Aorta (tissue), 5 donors: ENCODE results near the gene PRRT1B. TPM values are rescaled to one million over a fixed set of nuclear protein-coding genes. Genes with fewer than 3 reads are reported as not detected.
"Not testable (repeated sequence)": the region's sequence is repeated elsewhere in the genome, so short reads cannot be mapped to it uniquely, and the experiment has no call there.

ENCODE experiments used
- ATAC-seq: fragments of 200-7000 bp; cut with Tn5 transposase; one replicate; pipeline ENCODE4 v1.9.1; 2022; ENCODE audit warnings: moderate library complexity; ENCODE audit not compliant: low FRiP score
- DNase-seq, 2 donors: peaks; one replicate each; pipeline ENCODE4 v3.0.0-alpha.2; 2020
- H3K27ac ChIP-seq, 2 donors: one replicate each; pipeline ENCODE4 v1.5.1; 2013; ENCODE audit warnings: low read length in 2 of 2, mild to moderate bottlenecking in 2 of 2, moderate library complexity in 2 of 2, control low read depth in 1 of 2, inconsistent platforms in 1 of 2, low read depth in 1 of 2
- H3K27me3 ChIP-seq, 2 donors: one replicate each; pipeline ENCODE4 v1.6.1; 2013; ENCODE audit warnings: control low read depth in 1 of 2, low read length in 1 of 2, mild to moderate bottlenecking in 1 of 2, moderate library complexity in 1 of 2; ENCODE audit not compliant: insufficient read depth in 2 of 2, control insufficient read depth in 1 of 2
- H3K36me3 ChIP-seq, 2 donors: one replicate each; pipeline ENCODE4 v1.6.1; 2013; ENCODE audit warnings: control low read depth in 1 of 2, low read length in 1 of 2, mild to moderate bottlenecking in 1 of 2; ENCODE audit not compliant: insufficient read depth in 2 of 2, control insufficient read depth in 1 of 2
- H3K4me1 ChIP-seq, 2 donors: one replicate each; pipeline ENCODE4 v1.6.1; 2013; ENCODE audit warnings: low read length in 2 of 2, control low read depth in 1 of 2, mild to moderate bottlenecking in 1 of 2, moderate library complexity in 1 of 2; ENCODE audit not compliant: insufficient read depth in 2 of 2, control insufficient read depth in 1 of 2
- H3K4me3 ChIP-seq, 2 donors: one replicate each; pipeline ENCODE4 v1.5.1; 2013; ENCODE audit warnings: low read length in 2 of 2, control low read depth in 1 of 2, mild to moderate bottlenecking in 1 of 2
- H3K9me3 ChIP-seq: one replicate; pipeline ENCODE4 v1.6.1; 2013; ENCODE audit warnings: mild to moderate bottlenecking, low read length; ENCODE audit not compliant: control insufficient read depth
- WGBS, 2 donors: extraction: QIAGEN DNeasy Blood & Tissue Kit; methylation state at CpG; one replicate each; pipeline ENCODE4 v1.1.7; 2013; 5-methylcytosine and 5-hydroxymethylcytosine counted together
- intact Hi-C, 2 donors: fragments of 100-400 bp; cut with DNase I; formaldehyde crosslinking; loops; one replicate each; pipeline versions ENCODE4 v1.14.2 to v1.15.0; 2022
- polyA plus RNA-seq, 2 donors: library from polyadenylated mRNA; stranded (reverse); fragments of 200-250 nt; gene quantifications; one replicate each; pipeline ENCODE4 v1.2.3, GENCODE V29; 2013
- total RNA-seq, 2 donors: library from RNA; stranded (reverse); fragmentation: NEBNext Ultra II Directional; extraction: Animal tissue kit (Norgen Biotek cat#: 25700); gene quantifications; one replicate each; pipeline ENCODE4 v1.2.1, GENCODE V29; 2021
- donor health status: healthy with polysubstance abuse.
- donor health status: Bipolar disorder and iron deficiency.
- donor health status: DM: no; HTN: no; CAD: no.
- donor health status: DM: no; HTN: no; CAD: no.
- donor health status: DM: yes; HTN: yes; CAD: no.

The PRRT1B gene
- total and polyA plus RNA-seq, 4 donors, result not detected

DNA sequence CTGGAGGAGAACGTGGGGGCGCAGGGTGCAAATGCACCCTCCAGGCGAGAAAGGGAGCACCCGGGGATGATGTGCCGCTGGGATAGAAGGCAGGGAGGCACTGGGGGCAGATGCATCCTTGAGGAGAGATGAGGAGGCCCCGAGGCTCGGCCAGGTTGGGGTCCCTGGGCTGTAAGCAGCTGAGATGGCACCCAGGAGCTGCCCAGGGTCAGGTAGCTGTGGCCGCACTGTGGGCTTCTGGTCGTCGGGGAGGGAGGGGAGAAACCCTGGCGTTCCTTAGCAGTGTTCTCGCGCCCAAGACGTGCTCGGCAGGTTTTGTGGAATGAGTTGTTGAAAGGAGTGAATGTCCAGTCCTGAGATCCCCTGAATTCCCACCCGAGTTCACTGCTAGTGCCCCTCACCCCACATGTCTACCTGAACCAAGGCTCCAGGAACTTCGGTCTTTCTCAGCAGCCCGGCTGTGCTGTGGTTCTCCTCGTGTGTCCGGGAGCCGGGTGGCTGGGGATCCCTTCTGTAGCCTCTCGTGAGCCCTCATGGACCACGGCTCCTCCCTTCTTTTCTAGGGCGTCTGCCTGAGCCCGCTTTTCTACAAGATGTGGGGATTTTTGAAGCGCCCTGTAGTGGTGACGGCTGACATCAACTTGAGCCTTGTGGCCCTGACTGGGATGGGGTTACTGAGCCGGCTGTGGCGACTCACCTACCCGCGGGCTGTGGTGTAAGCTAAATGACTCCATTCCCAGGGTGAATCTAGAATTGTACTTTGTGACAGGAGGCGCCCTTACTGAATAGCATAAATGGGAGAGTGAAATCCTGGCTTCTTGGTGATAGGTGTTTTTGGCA is 41.5 kb upstream of the PRRT1B start:
- intact Hi-C loops, result loop anchor here in 1 of 2 donors (10.0 kb wide), 1 partner anchor 241 kb away; the partner anchor contains the start of gene RAPGEF1
- ATAC-seq (no peak), DNase-seq (no peak)
- Histone ChIP-seq H3K4me3 (peak overlapping the region; percentile 35 to 48), H3K27me3 (no peaks in the 10 kb centered on the region), H3K4me1 (no peaks in the 10 kb centered on the region), H3K36me3 (no peaks in the 10 kb centered on the region), H3K27ac (no peak overlapping the region), H3K9me3 (no peaks in the 10 kb centered on the region)
- WGBS, 2 donors, result 11 to 15% methylated on average over 32 of the region's 32 CpGs

DNA sequence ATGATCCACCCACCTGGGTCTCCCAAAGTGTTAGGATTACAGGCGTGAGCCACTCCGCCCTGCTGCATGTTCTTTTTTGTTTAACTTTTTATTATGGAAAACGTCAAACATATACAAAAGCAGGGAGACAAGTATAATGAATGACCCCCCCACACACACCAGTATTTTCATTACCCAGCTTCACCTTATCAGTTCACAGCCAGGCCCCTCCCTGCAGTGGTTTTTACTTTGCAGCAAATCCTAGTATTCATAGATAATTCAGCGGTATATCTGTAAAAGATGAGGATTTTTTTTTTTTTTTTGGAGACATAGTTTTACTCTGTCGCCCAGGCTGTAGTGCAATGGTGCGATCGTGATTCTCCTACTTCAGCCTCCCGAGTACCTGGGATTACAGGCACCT is 40.3 kb upstream of the PRRT1B start:
- Histone ChIP-seq H3K36me3 (peaks cover 0 to 5% of the 10 kb centered on the region in 2 donors), H3K27ac (no peak overlapping the region), H3K27me3 (no peaks in the 10 kb centered on the region), H3K4me3 (no peak overlapping the region), H3K4me1 (no peaks in the 10 kb centered on the region), H3K9me3 (no peaks in the 10 kb centered on the region)
- DNase-seq, result no peak
- WGBS, 2 donors, result 90 to 92% methylated on average over 8 of the region's 8 CpGs
- intact Hi-C loops, result loop anchor here in 1 of 2 donors (10.0 kb wide), 1 partner anchor 240 kb away; the partner anchor contains the start of gene RAPGEF1
- ATAC-seq, result no peak

DNA sequence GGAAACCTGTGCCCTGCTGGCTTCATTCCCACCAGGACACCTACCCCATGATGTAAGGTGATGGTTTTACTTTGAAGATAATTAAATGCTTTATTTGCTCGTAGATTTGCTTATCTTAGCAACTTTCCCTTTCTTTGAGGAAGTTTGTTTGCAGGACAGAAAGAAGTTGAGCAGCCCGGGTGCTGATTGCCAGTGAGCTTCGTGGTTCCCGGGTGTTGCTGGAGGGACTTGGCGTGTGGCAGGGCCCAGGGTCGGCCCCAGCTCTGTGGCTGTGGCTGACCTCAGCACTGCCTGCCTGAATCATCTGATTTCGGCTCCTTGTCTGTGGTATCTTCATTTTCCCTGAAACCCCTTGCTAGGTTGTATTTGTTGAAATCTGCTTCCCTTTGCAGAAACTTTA is 33.9 kb upstream of the PRRT1B start:
- Histone ChIP-seq H3K9me3 (no peaks in the 10 kb centered on the region), H3K27ac (no peak overlapping the region), H3K4me1 (no peaks in the 10 kb centered on the region), H3K27me3 (no peaks in the 10 kb centered on the region), H3K4me3 (no peak overlapping the region), H3K36me3 (peaks cover 0 to 13% of the 10 kb centered on the region in 2 donors)
- no peak for ATAC-seq
- intact Hi-C loops, result no loop called here
- WGBS, 2 donors, result 79 to 80% methylated on average over 7 of the region's 7 CpGs
- no peak for DNase-seq

GRCh38 chr9:131511880-131512279 is 33.4 kb upstream of the PRRT1B start:
- no peaks in the 10 kb centered on the region for H3K9me3 ChIP-seq
- H3K27me3 ChIP-seq, result no peaks in the 10 kb centered on the region
- intact Hi-C loops, result no loop called here
- no peak overlapping the region for H3K27ac ChIP-seq
- peaks cover 0 to 13% of the 10 kb centered on the region in 2 donors for H3K36me3 ChIP-seq
- WGBS, 2 donors, result 91 to 95% methylated on average over 6 of the region's 6 CpGs
- DNase-seq (no peak), ATAC-seq (no peak)
- no peaks in the 10 kb centered on the region for H3K4me1 ChIP-seq
- H3K4me3 ChIP-seq, result no peak overlapping the region

DNA sequence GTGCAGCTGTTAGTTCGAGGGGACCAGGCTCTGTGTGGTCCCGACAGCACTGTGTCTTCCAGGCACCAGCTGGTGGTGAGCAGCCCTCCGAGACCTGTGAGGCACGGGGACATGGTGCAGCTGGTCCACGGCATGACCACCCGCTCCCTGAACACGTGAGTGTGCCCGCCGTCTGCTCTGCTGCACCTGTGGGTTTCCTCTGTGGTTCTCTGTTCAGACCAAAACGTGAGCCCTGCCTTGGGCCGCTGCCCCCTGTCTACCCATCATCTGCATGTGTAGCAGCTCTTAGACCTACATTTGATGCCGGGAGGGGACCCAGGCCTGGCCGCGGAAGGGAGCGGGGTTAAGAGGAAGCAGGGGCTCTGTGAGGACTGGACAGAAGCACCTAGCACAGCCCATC is 32.1 kb upstream of the PRRT1B start:
- intact Hi-C loops, result no loop called here
- 93% methylated on average over 15 of the region's 15 CpGs for WGBS, 2 donors
- no peak for DNase-seq
- no peaks in the 10 kb centered on the region for H3K9me3 ChIP-seq
- H3K36me3 ChIP-seq, result peaks cover 0 to 13% of the 10 kb centered on the region in 2 donors
- H3K4me1 ChIP-seq, result no peaks in the 10 kb centered on the region
- no peak overlapping the region for H3K4me3 ChIP-seq
- no peaks in the 10 kb centered on the region for H3K27me3 ChIP-seq
- no peak overlapping the region for H3K27ac ChIP-seq
- ATAC-seq, result no peak

GRCh38 chr9:131515559-131516031 is 29.7 kb upstream of the PRRT1B start:
- 87% methylated on average over 10 to 12 of the region's 12 CpGs for WGBS, 2 donors
- H3K27ac ChIP-seq, ATAC-seq, DNase-seq, H3K27me3 ChIP-seq, H3K4me1 ChIP-seq, H3K9me3 ChIP-seq, H3K4me3 ChIP-seq, intact Hi-C loops: not testable (repeated sequence)
- H3K36me3 ChIP-seq, result peaks cover 0 to 17% of the 10 kb centered on the region in 2 donors

DNA sequence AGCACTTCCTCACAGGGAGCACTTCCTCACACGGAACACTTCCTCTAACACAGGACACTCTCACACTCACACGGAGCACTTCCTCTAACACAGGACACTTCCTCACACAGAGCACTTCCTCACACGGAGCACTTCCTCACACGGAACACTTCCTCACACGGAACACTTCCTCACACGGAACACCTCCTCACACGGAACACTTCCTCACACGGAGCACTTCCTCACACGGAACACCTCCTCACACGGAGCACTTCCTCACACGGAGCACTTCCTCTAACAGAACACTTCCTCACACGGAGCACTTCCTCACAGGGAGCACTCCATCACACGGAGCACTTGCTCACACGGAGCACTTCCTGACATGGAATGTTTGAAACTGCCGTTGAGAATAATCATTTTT is 29.2 kb upstream of the PRRT1B start:
- no peak for ATAC-seq
- no peaks in the 10 kb centered on the region for H3K4me1 ChIP-seq
- 88 to 90% methylated on average over 14 to 15 of the region's 15 CpGs for whole genome bisulfite sequencing, 2 donors
- intact Hi-C loops, result no loop called here
- H3K27me3 ChIP-seq, result no peaks in the 10 kb centered on the region
- H3K9me3 ChIP-seq, result no peaks in the 10 kb centered on the region
- H3K4me3 ChIP-seq, result no peak overlapping the region
- H3K36me3 ChIP-seq, result peaks cover 0 to 13% of the 10 kb centered on the region in 2 donors
- H3K27ac ChIP-seq, result no peak overlapping the region
- no peak for DNase-seq

- H3K27me3 ChIP-seq, result no peaks in the 10 kb centered on the region
- H3K36me3 ChIP-seq, result peaks cover 0 to 12% of the 10 kb centered on the region in 2 donors
- H3K4me3 ChIP-seq, result no peak overlapping the region
- H3K4me1 ChIP-seq, result no peaks in the 10 kb centered on the region
- DNase-seq, result no peak
- 92 to 96% methylated on average over 9 of the region's 9 CpGs for WGBS, 2 donors
- intact Hi-C loops, result no loop called here
- H3K27ac ChIP-seq, result no peak overlapping the region
- no peak for ATAC-seq
- H3K9me3 ChIP-seq, result no peaks in the 10 kb centered on the region
Observed at GRCh38 chr9:131516930-131517329, 28.4 kb upstream of the PRRT1B start.

GRCh38 chr9:131517761-131518190 is 27.5 kb upstream of the PRRT1B start:
- DNase-seq (no peak), ATAC-seq (no peak)
- Histone ChIP-seq H3K9me3 (no peaks in the 10 kb centered on the region), H3K27ac (no peak overlapping the region), H3K4me3 (no peak overlapping the region), H3K27me3 (no peaks in the 10 kb centered on the region), H3K36me3 (peaks cover 0 to 12% of the 10 kb centered on the region in 2 donors), H3K4me1 (no peaks in the 10 kb centered on the region)
- WGBS, 2 donors, result 75 to 88% methylated on average over 11 of the region's 11 CpGs
- intact Hi-C loops, result no loop called here
